A549 treated with dexamethasone at 1 μM for 4 hours (cell line): Measurements from ENCODE around the gene ACSM6. TPM values are rescaled to one million over a fixed set of nuclear protein-coding genes. Genes with fewer than 3 reads are reported as not detected.

Source experiments
- total RNA-seq: library from RNA; stranded (reverse); fragments of 200-300 nt; extraction: Qiagen RNA extraction; gene quantifications from 5 replicates; pipeline ENCODE4 v1.2.3, GENCODE V29; 2022

ACSM6 gene, protein sequence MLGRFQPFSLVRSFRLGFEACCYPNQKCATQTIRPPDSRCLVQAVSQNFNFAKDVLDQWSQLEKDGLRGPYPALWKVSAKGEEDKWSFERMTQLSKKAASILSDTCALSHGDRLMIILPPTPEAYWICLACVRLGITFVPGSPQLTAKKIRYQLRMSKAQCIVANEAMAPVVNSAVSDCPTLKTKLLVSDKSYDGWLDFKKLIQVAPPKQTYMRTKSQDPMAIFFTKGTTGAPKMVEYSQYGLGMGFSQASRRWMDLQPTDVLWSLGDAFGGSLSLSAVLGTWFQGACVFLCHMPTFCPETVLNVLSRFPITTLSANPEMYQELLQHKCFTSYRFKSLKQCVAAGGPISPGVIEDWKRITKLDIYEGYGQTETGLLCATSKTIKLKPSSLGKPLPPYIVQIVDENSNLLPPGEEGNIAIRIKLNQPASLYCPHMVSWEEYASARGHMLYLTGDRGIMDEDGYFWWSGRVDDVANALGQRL
- 0.06 TPM in 1 of 5 replicates, not detected in the others for total RNA-seq

DNA sequence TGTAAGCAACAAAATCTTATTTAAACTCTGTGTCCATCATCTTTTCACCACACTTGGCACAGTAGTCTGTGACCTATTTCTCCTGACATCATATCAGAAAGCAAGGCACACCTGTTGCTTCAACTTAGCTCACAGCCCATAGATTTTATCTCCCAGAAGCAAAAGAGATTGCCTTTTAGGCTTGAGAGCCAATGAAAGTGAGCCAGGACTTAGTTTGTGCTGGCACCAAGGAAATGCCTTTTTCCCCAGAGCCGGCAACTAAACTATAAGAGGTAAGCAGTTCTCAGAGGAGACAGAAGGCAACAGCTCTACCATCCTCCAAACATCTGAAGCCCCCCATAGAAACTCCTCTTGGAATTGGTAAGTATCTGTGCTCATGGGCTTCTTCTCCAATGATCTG lies at the start of gene ACSM6:
Gene ACSM6, plus strand, starts transcription at position 295 of the 400 bp plus-strand sequence. CDS start 248 bp downstream, outside the sequence.

Other genes starting within 250 kb of the ACSM6 start
- gene CYP2C8, start 124.7 kb upstream of the ACSM6 start, total RNA-seq: not detected in 5 replicates
- 275 to 334 TPM (median 322 TPM) in 5 replicates for gene PDLIM1, start 96.8 kb downstream of the ACSM6 start, total RNA-seq